Suprapubic skin (tissue), 4 donors: ENCODE measurements around the gene CIRBP.

ENCODE experiments used
- CTCF ChIP-seq, 2 donors: fragments of 200-600 bp in 1 of 2; fragments of 450-650 bp in 1 of 2; sonication (generic) in 1 of 2; IDR thresholded peaks; one replicate each; pipeline ENCODE4 v1.5.1; 2016 to 2019; ENCODE audit warnings: antibody characterized with exemption in 2 of 2, mild to moderate bottlenecking in 1 of 2, moderate library complexity in 1 of 2
- EP300 ChIP-seq: sonication (generic); formaldehyde crosslinking; IDR thresholded peaks from one replicate; pipeline ENCODE4 v1.6.1; 2017; ENCODE audit warnings: antibody characterized with exemption
- POLR2AphosphoS5 ChIP-seq, 3 donors: sonication (generic); formaldehyde crosslinking; IDR thresholded peaks; one replicate each; pipeline ENCODE4 v1.6.1; 2017; ENCODE audit warnings: antibody characterized with exemption in 3 of 3

GRCh38 chr19:1288226-1288612, 19.1 kb downstream of the CIRBP start:
- TF ChIP-seq CTCF (IDR thresholded peaks at IDR 0.05) = no peak
- TF ChIP-seq EP300 = no peak
- TF ChIP-seq POLR2AphosphoS5 (IDR thresholded peaks at IDR 0.05) = no peak
